Esophagus squamous epithelium (tissue), 5 donors: ENCODE data around the gene GTF2F1. TPM values are rescaled to one million over a fixed set of nuclear protein-coding genes. Genes with fewer than 3 reads are reported as not detected.
"Not testable (repeated sequence)": the region's sequence is repeated elsewhere in the genome, so short reads cannot be mapped to it uniquely, and the experiment has no call there.

Experiments
- DNase-seq: peaks from one replicate; lab custom pipeline; 2025; lab: John Stamatoyannopoulos, UW
- H3K27ac ChIP-seq, 4 donors: fragments of 200-600 bp; sonication (generic); one replicate each; pipeline ENCODE4 v1.5.1; 2016 to 2019; ENCODE audit warnings: mild to moderate bottlenecking in 1 of 4
- H3K27me3 ChIP-seq, 4 donors: fragments of 200-600 bp; sonication (generic); 1 replicate in 3 of 4; 2 replicates in 1 of 4; pipeline versions ENCODE4 v1.5.1 to v1.6.0; 2017 to 2021; ENCODE audit warnings: antibody characterized with exemption in 1 of 4
- H3K36me3 ChIP-seq, 3 donors: fragments of 200-600 bp; sonication (generic); one replicate each; pipeline ENCODE4 v1.5.1; 2016 to 2019
- H3K4me1 ChIP-seq, 3 donors: fragments of 200-600 bp; sonication (generic); one replicate each; pipeline ENCODE4 v1.5.1; 2017 to 2019
- H3K4me3 ChIP-seq, 4 donors: fragments of 200-600 bp; sonication (generic); 1 replicate in 3 of 4; 2 replicates in 1 of 4; pipeline ENCODE4 v1.5.1; 2016 to 2019; ENCODE audit warnings: mild to moderate bottlenecking in 2 of 4, moderate library complexity in 1 of 4
- H3K9me3 ChIP-seq, 3 donors: fragments of 200-600 bp; sonication (generic); one replicate each; pipeline ENCODE4 v1.5.1; 2016 to 2019
- POLR2A ChIP-seq, 4 donors: fragments of 450-650 bp; IDR thresholded peaks; one replicate each; pipeline ENCODE4 v1.6.1; 2017; ENCODE audit warnings: antibody characterized with exemption in 4 of 4, mild to moderate bottlenecking in 4 of 4, moderate library complexity in 3 of 4
- WGBS, 2 donors: methylation state at CpG; one replicate each; pipeline ENCODE4 v1.1.5; 2018; 5-methylcytosine and 5-hydroxymethylcytosine counted together
- intact Hi-C: fragments of 100-400 bp; cut with DNase I; formaldehyde crosslinking; loops from one replicate; pipeline ENCODE4 v1.15.0; 2022
- total RNA-seq, 4 donors: library from RNA; depleted of rRNA; stranded (reverse); fragments of >200 nt; gene quantifications; one replicate each; pipeline ENCODE4 v1.1.0, GENCODE V29; 2016
- TF ChIP-seq, protein P1 (sequence below), 6 experiments: fragments of 450-650 bp in 4 of 6; fragments of 200-600 bp in 2 of 6; sonication (generic) in 2 of 6; IDR thresholded peaks; one replicate each; pipeline ENCODE4 v1.5.1; 2016 to 2019; ENCODE audit warnings: antibody characterized with exemption in 6 of 6, mild to moderate bottlenecking in 4 of 6, moderate library complexity in 4 of 6
- donor health status: DM: yes; HTN: yes; CAD: no.

GTF2F1 gene
- total RNA-seq, 4 donors from 2014 or later = 28.0 to 51.3 (median 43.5) TPM

DNA sequence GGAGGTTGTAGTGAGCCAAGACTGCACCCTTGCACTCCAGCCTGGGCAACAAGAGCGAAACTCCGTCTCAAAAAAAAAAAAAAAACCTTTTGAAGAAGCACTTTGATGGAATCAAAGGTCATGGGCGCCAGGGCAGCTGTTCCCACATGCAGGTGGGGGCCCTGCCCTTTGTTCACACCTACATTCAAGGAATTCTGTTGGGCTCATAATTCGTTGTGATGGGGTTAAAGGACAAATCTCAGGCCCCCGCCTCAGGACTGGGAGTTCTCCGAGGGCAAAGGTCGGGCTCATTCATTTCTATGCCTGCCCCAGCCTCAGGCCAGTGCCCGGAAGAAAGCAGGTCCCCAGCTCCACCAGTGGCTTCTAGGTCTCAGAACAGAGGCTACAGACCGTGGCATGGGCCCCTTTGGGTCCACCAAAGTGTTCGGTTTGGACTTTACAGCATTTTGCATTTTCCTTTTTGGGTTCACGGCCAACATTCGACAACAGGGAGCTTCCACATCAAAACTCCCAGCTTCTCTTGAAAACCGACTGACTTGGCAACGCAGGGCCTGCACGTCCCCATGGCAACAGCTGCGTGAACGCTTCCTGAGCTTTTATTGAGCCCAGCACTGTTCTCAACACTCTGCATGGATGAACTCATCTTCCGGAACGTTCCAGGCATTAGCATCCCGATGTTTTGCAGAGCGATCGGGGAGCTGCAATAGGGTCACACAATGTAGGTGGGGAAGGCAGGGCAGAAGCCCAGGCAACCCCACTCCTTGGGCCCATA, 10.1 kb upstream of the GTF2F1 start:
- no peak for DNase-seq
- 47 to 52% methylated on average over 11 to 20 of the region's 22 CpGs for WGBS, 2 donors

DNA sequence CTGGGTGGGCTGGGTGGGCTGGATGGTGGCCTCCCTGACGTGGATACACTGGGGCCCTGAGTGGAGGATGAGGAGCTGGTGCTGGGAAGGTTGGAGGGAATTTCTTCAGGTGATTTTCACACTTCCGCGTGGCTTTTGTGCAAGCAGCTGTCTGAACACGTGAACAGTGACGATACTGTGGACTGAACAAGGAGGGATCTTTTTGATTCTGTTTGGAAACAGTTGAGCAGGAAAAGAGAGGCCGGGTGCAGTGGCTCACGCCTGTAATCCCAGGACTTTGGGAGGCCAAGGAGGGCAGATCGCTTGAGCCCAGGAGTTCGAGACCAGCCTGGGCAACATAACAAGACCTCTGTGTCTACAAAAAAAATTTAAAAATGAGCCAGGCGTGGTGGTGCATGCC, 9.1 kb upstream of the GTF2F1 start:
- Histone ChIP-seq H3K27ac (no peak overlapping the region), H3K36me3 (no peaks in the 10 kb centered on the region), H3K4me1 (no peaks in the 10 kb centered on the region), H3K4me3 (no peak overlapping the region), H3K27me3 (no peaks in the 10 kb centered on the region), H3K9me3 (no peaks in the 10 kb centered on the region)
- intact Hi-C loops = no loop called here
- TF ChIP-seq, protein P1, sequence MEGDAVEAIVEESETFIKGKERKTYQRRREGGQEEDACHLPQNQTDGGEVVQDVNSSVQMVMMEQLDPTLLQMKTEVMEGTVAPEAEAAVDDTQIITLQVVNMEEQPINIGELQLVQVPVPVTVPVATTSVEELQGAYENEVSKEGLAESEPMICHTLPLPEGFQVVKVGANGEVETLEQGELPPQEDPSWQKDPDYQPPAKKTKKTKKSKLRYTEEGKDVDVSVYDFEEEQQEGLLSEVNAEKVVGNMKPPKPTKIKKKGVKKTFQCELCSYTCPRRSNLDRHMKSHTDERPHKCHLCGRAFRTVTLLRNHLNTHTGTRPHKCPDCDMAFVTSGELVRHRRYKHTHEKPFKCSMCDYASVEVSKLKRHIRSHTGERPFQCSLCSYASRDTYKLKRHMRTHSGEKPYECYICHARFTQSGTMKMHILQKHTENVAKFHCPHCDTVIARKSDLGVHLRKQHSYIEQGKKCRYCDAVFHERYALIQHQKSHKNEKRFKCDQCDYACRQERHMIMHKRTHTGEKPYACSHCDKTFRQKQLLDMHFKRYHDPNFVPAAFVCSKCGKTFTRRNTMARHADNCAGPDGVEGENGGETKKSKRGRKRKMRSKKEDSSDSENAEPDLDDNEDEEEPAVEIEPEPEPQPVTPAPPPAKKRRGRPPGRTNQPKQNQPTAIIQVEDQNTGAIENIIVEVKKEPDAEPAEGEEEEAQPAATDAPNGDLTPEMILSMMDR (IDR thresholded peaks at IDR 0.05) = no peak
- no peak for TF ChIP-seq POLR2A (IDR thresholded peaks at IDR 0.05)
- DNase-seq = no peak
- WGBS, 2 donors = 80 to 82% methylated on average over 9 to 10 of the region's 10 CpGs

More for the DNA sequence above, 10.1 kb upstream of the GTF2F1 start:
- H3K36me3 ChIP-seq = no peaks in the 10 kb centered on the region
- H3K4me1 ChIP-seq = no peaks in the 10 kb centered on the region
- TF ChIP-seq, protein P1 (IDR thresholded peaks at IDR 0.05) = no peak
- no peak for TF ChIP-seq POLR2A (IDR thresholded peaks at IDR 0.05)
- H3K27ac ChIP-seq = no peak overlapping the region
- H3K4me3 ChIP-seq = no peak overlapping the region
- no peaks in the 10 kb centered on the region for H3K9me3 ChIP-seq
- intact Hi-C loops = no loop called here
- H3K27me3 ChIP-seq = no peaks in the 10 kb centered on the region

DNA sequence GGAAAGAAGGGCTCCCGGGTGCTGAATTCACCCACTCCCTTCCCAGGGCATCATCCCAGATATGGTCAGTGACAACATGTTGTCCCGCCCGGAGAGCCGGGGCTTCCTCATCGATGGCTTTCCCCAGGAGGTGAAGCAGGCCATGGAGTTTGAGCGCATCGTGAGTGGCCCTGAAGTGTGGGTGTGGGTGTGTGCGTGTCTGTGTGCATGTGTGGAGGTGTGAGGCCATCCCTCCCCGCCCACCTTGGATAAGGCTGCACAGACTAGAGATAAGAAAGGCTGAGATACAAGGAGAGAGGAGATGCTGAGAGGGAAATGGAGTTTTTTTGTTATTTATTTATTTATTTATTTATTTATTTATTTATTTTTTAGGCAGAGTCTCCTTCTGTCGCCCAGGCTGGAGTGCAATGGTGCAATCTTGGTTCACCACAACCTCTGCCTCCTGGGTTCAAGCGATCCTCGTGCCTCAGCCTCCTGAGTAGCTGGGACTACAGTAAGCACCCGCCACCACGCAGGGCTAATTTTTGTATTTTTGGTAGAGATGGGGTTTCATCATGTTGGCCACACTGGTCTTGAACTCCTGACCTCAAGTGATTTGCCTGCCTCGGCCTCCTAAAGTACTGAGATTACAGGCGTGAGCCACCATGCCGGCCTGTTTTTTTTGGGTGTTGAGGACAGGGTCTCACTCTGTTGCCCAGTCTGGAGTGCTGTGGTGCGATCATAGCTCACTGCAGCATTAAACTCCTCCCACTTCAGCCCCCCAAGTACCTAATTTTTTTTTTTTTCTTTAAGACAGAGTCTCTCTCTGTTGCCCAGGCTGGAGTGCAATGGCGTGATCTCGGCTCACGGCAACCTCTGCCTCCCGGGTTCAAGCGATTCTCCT, 7.3 kb upstream of the GTF2F1 start:
- 78 to 84% methylated on average over 23 of the region's 23 CpGs for WGBS, 2 donors
- DNase-seq, H3K9me3 ChIP-seq, intact Hi-C loops, H3K27me3 ChIP-seq, H3K4me3 ChIP-seq, H3K4me1 ChIP-seq, H3K36me3 ChIP-seq, H3K27ac ChIP-seq: not testable (repeated sequence)

DNA sequence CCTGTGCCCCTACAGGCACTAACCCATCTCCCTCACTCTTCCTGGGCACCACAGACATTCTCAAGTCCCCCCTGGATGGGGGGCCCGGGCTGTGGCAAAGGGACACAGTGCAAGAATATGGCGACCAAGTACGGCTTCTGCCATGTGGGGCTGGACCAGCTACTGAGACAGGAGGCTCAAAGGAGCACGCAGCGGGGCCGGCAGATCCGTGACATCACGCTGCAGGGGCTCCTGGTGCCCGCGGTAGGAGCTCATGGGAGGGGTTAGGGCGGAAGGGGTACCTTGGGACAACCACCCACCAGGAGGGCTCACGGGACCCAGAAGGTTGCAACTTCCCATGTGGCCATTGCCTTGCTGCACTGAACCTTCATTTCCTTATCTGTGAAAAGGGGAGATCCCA, 3.3 kb upstream of the GTF2F1 start:
- WGBS, 2 donors = 86 to 96% methylated on average over 8 to 12 of the region's 12 CpGs
- H3K9me3 ChIP-seq = no peaks in the 10 kb centered on the region
- H3K27ac ChIP-seq = no peak overlapping the region
- intact Hi-C loops = no loop called here
- DNase-seq = no peak
- no peak overlapping the region for H3K4me3 ChIP-seq
- no peak for TF ChIP-seq POLR2A (IDR thresholded peaks at IDR 0.05)
- TF ChIP-seq, protein P1 (IDR thresholded peaks at IDR 0.05) = no peak
- H3K36me3 ChIP-seq = peaks cover 0 to 3% (median 0%) of the 10 kb centered on the region in 3 donors
- no peaks in the 10 kb centered on the region for H3K27me3 ChIP-seq
- peaks cover 6 to 22% (median 10%) of the 10 kb centered on the region in 3 donors for H3K4me1 ChIP-seq

DNA sequence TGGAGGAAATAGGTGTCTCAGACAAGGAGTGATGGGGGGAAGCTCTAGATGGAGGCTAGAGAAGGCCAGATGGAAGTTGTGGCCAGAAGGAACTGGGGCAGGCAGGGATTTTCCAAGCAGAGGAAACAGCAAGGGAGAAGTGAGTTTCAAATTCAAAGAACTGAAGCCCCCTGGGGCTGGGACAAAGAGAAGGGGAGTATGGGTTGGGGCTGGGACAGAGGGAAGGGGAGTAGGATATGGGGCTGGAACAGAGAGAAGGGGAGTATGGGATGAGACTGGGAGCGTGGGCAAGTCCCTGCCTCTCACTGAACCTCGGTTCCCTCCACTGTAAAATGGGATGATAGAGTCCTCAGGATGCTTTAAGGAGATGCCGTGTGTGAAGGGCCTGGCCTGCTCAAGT, 1.9 kb upstream of the GTF2F1 start:
- Histone ChIP-seq H3K4me3 (no peak overlapping the region), H3K36me3 (peaks cover 0 to 18% (median 0%) of the 10 kb centered on the region in 3 donors), H3K4me1 (peaks cover 6 to 22% (median 10%) of the 10 kb centered on the region in 3 donors), H3K27ac (no peak overlapping the region), H3K27me3 (no peaks in the 10 kb centered on the region), H3K9me3 (no peaks in the 10 kb centered on the region)
- no peak for DNase-seq
- intact Hi-C loops = no loop called here
- no peak for TF ChIP-seq POLR2A (IDR thresholded peaks at IDR 0.05)
- TF ChIP-seq, protein P1 (IDR thresholded peaks at IDR 0.05) = no peak
- 81 to 84% methylated on average over 3 of the region's 3 CpGs for WGBS, 2 donors
